Measurements from ENCODE around the gene SLC6A7.

The SLC6A7 gene

DNA sequence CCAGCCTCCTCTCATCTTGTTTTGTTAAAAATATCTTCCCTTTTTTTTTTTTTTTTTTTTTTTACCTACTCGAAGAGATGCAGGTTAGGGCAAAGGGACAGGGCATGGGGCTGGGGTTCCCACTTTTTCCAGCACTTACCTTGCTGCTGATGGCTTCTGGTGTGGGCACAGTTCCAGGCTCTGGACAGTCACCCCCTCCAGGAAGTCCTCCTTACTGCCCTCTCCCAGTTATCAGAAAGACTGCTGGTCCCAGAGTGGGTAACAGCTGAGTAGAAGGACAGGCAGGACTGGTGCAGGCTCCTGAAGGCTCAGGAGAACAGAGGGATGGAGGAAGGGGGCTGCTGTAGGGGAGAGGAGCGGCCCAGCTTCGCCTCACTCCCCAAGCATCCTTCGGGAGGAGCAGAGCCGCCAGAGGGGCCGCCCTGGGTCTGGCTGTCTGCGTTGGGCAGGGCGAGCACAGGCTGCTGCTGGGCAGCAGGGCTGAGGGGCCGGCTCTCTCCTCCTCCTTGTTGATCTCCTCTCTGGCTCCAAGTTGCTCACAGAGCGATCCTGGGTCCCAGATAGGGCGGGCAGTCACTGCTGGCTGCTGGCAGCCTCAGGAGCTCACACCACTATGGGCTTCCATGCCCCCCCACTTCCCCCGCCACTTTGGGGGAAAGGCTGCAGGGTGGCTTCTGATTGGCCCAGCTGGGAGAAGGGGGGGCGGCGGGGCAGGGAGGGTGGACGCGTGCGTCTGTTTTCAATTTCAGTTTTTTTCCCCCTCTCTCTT is 34.4 kb upstream of the SLC6A7 start, which contains the start of gene PDGFRB:
TSS of gene PDGFRB (minus strand) at position 588 of the 769 bp plus-strand sequence. CDS start 18,798 bp downstream, outside the sequence.
- no peak for DNase-seq (ENCODE audit: low read depth)

- no peak for DNase-seq (ENCODE audit: low read depth)
Observed at GRCh38 chr5:150156027-150156368, 33.9 kb upstream of the SLC6A7 start.

GRCh38 chr5:150156540-150156939 is 33.3 kb upstream of the SLC6A7 start:
- DNase-seq (ENCODE audit: low read depth), result no peak

DNA sequence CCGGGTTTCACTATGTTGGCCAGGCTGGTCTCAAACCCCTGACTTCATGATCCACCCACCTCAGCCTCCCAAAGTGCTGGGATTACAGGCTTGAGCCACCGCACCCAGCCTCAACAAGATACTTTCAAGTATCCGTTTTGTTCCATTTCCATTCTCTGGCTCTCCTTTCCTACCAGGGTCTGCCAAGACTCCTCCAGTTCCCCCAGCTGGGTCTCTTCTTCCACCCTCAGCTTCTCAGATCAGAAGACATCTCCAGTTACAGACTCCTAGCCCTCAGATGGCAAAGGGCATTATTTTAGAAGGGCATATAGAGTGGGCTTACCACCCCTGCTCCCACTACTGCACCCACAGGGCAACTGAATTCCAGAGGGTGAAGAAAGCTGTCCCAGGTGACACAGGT is 32.7 kb upstream of the SLC6A7 start:
- DNase-seq (ENCODE audit: low read depth), result no peak

GRCh38 chr5:150158170-150158949 is 31.5 kb upstream of the SLC6A7 start:
- DNase-seq (ENCODE audit: low read depth), result no peak

DNA sequence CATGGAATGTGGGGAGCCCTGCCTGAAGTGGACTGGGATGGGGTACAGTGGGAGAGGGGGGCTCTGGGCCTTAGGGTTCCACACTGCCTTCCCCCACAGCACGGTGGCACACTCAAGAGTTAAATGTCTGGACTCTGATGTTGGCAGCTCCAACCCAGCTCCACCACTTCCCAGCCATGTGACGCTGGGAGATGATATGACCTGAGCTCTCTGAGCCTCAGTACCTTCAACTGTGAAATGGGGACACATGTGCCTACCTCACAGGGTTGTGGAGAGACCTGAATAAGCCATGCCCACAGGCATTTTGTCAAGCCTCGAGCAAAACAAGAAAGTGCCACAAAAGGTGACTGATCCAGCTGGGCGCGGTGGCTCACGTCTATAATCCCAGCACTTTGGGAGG is 30.8 kb upstream of the SLC6A7 start:
- DNase-seq (ENCODE audit: low read depth), result no peak

- no peak for DNase-seq (ENCODE audit: low read depth)
Observed at GRCh38 chr5:150159741-150160179, 30.1 kb upstream of the SLC6A7 start.

DNA sequence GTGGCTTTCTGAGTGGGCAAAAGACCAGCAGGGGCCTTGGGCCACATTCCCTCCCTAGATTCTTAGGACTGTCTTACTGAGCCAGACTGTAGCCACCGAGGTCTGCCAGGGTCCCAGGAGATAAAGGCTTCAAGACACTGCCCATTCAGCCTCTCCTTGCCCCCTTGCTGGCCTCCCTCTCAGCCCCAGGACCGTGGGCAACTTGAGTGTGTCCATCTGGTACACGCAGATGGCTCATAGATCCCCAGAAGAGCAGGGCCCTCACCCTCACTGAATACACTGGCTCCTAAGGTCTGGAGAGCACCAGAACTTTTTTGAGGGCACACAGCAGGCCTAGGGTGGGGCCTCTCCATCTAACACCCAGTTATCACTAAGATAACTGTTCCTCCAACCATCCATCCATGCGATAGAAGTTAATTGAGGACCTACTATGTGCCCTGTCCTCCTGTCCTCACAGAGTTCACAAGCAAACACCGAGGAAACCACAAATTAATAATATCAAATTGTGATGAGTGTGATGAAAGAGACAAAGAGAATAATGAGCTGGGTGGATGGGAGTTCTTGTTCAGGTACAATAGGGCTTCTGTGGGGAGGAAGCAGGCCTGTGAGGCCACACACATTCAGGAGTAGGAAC is 29.3 kb upstream of the SLC6A7 start:
- DNase-seq (ENCODE audit: low read depth), result no peak

- DNase-seq (ENCODE audit: low read depth), result peak; percentile 37
Observed at GRCh38 chr5:150161242-150162141, 28.4 kb upstream of the SLC6A7 start.

GRCh38 chr5:150162142-150162513 is 27.7 kb upstream of the SLC6A7 start:
- DNase-seq (ENCODE audit: low read depth), result no peak

GRCh38 chr5:150163035-150163434 is 26.8 kb upstream of the SLC6A7 start:
- DNase-seq (ENCODE audit: low read depth), result no peak

DNA sequence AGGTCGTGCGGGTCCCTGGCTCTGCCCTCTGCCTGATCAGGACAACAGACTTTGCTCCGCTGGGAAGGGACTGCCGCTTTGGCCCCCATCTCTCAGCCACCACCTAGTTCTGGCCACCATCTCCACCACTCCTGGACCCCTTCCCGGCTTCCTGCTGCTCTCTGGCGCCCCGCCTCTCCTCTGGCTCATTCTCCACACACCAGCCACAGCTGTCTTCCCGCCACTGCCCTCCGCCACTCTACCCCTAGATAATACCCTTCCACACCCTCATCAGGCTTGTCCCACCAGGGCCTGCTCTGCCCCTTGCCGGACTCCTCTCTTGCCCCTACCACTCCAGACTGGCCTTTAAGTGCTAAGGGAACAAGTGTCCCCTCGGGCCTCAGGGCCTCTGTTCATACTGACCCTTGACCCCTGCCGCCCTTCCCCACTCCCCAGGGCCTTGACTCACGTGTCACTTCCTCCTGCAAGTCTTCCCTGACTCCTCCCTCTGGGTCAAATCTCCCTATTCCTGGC is 26.3 kb upstream of the SLC6A7 start:
- no peak for DNase-seq (ENCODE audit: low read depth)

GRCh38 chr5:150164211-150164980 is 25.5 kb upstream of the SLC6A7 start:
- DNase-seq (ENCODE audit: low read depth), result no peak

- DNase-seq (ENCODE audit: low read depth), result no peak
Observed at GRCh38 chr5:150166037-150166649, 23.7 kb upstream of the SLC6A7 start.

- no peak for DNase-seq (ENCODE audit: low read depth)
Observed at GRCh38 chr5:150166650-150167511, 23.0 kb upstream of the SLC6A7 start, which contains the start of gene CDX1. Gene CDX1, plus strand, starts transcription at chr5:150166778. Its CDS starts 99 bp downstream, at chr5:150166877.

- no peak for DNase-seq (ENCODE audit: low read depth)
Observed at GRCh38 chr5:150167512-150167850, 22.4 kb upstream of the SLC6A7 start.

DNA sequence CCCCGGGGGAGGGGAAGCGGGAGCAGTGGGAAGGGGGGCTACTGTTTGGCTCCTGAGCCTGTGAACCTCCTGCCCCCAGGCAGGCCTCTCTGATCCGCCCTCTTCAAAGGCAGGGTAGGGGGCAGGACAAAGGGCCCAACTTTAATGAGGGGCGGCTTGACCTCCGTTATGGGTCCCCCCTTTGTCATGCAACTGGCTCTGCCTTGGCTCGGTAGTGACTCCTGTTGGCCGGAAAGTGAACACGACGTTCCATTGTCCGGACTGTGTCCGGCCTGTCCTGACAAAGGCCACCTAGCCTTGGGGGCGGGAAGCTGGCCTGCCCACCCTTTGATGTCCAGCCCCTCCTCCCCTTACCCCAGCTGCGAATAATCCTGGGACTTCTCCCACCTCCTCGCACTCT is 22.0 kb upstream of the SLC6A7 start:
- no peak for DNase-seq (ENCODE audit: low read depth)

- no peak for DNase-seq (ENCODE audit: low read depth)
Observed at GRCh38 chr5:150168864-150169263, 21.0 kb upstream of the SLC6A7 start.

- no peak for DNase-seq (ENCODE audit: low read depth)
Observed at GRCh38 chr5:150172145-150172544, 17.7 kb upstream of the SLC6A7 start.

Measured in activated T-helper 1 cell treated with Interleukin-2 at 50 U/mL for 16 hours (primary cell).